Astrocyte of the spinal cord (primary cell): Measurements from ENCODE around the gene ZNF134.

Experiments
- DNase-seq: peaks from one replicate; pipeline ENCODE4 v3.0.0; 2011; ENCODE audit warnings: low read depth, low spot score
- H3K4me3 ChIP-seq: 2 replicates; pipeline ENCODE4 v1.5.1; 2011; ENCODE audit warnings: low read depth, mild to moderate bottlenecking, low read length, moderate library complexity
- CTCF ChIP-seq: IDR thresholded peaks from 2 replicates; pipeline ENCODE4 v1.5.1; 2012; ENCODE audit warnings: low read depth, mild to moderate bottlenecking, low read length, inconsistent platforms
- in situ Hi-C: cut with HindIII; loops from 2 replicates; pipeline ENCODE4 v1.10.0; 2017; ENCODE audit warnings: low sequenced_read_pairs

The ZNF134 gene

GRCh38 chr19:57613941-57614743 lies at the start of gene ZNF134:
Gene ZNF134, plus strand, starts transcription at chr19:57614242. Its CDS starts 5,227 bp downstream, at chr19:57619469.
- peak within 1 kb of the TSS; percentile 75 for H3K4me3 ChIP-seq
- DNase-seq: peak; percentile 91
- in situ Hi-C loops: no loop called here
- TF ChIP-seq CTCF: peak; percentile 32

DNA sequence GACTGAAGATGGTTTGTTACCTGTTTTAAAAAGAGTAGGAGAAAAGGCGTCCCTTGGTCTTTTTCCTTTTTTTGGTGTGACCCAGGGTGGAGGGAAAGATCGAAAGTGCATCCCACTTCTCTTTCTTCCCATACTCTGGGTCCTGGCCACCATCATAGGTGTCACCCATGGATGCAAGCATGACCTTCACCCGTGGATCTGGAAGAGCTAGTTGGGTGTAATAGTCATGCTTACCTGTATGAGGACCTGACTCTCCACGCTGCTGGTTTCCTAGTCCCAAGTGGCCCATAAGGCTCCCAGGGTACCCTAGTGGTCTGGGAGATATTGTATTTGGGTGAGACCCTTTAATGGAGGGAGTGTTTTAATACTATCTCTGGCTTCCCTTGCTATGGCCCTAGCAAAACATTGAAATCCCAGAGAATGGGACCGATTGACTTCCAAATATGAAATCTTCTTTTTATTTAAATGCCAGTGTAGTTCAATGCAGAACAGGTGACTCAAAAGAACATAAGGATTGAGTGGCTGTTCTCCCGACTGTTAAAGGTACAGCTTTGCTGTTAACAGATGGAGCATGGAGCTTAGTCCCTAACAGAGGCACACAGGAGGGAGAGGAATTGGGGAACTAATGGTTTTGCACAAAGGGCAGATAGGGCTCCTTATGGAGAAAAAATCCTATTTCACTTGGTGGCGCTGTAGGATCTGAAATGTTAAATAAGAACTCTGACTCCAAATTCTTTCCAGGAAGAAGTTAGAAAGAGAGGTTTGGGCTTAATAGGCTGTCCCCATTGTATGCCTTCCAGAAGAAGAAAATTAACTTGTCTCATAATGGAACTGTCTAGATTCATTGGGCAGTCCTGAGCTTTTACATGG lies 47.4 kb upstream of the ZNF134 start:
- TF ChIP-seq CTCF: no peak
- peak; percentile 42 for DNase-seq
- no peak overlapping the region for H3K4me3 ChIP-seq
- in situ Hi-C loops: no loop called here

DNA sequence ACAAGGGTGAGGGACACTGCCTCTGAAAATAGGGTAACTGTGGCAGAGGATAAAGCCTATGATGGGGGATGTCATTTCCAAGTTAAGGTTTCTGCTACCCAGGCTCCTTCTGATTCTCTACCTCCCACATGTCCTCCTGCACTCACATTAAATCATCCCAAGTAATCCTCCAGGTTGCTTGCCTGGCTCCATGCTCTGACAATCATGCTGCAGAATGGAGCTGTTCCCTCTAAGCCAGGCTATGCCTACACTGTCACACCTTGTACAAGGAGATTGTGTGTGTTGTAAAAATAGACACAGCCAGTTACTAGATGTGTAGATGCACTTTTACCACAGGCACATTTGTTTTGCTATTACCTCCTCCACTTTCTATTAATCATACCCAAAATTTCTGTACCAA lies 43.3 kb upstream of the ZNF134 start:
- in situ Hi-C loops: no loop called here
- H3K4me3 ChIP-seq: no peak overlapping the region
- no peak for DNase-seq
- TF ChIP-seq CTCF: no peak

- in situ Hi-C loops: no loop called here
- no peak for TF ChIP-seq CTCF
- no peak overlapping the region for H3K4me3 ChIP-seq
- DNase-seq: no peak
Observed at GRCh38 chr19:57572415-57572947, 41.6 kb upstream of the ZNF134 start.

GRCh38 chr19:57576661-57577060 lies 37.4 kb upstream of the ZNF134 start:
- in situ Hi-C loops: no loop called here

More at GRCh38 chr19:57576661-57577060, 37.4 kb upstream of the ZNF134 start:
- DNase-seq: no peak
- TF ChIP-seq CTCF: no peak
- H3K4me3 ChIP-seq: no peak overlapping the region
